MM.1S (cell line): Measurements from ENCODE around the gene TM2D1.

Experiments
- DNase-seq: peaks from one replicate; pipeline ENCODE4 v3.0.0-alpha.2; 2015
- H2AFZ ChIP-seq: fragments of 300-600 bp; sonication (generic); 2 replicates; pipeline ENCODE4 v1.6.0; 2016; ENCODE audit warnings: antibody characterized with exemption, low read length
- H3F3A ChIP-seq: fragments of 300-600 bp; sonication (generic); 2 replicates; pipeline ENCODE4 v1.6.1; 2016; ENCODE audit warnings: mild to moderate bottlenecking, antibody characterized with exemption, low read length, moderate library complexity, mixed read lengths; ENCODE audit not compliant: insufficient read depth
- H3K27ac ChIP-seq: fragments of 300-600 bp; sonication (generic); 2 replicates; pipeline ENCODE4 v1.5.1; 2016; ENCODE audit warnings: mild to moderate bottlenecking, low read length
- H3K27me3 ChIP-seq: fragments of 300-600 bp; sonication (generic); replicated peaks from 2 replicates; pipeline ENCODE4 v1.6.0; 2016; ENCODE audit warnings: low read length; ENCODE audit not compliant: insufficient read depth
- H3K36me3 ChIP-seq: fragments of 300-600 bp; sonication (generic); replicated peaks from 2 replicates; pipeline ENCODE4 v1.6.1; 2016; ENCODE audit warnings: mild to moderate bottlenecking, low read length, mixed read lengths; ENCODE audit not compliant: insufficient read depth
- H3K4me1 ChIP-seq: fragments of 300-600 bp; sonication (generic); 2 replicates; pipeline ENCODE4 v1.6.1; 2016; ENCODE audit warnings: low read length, mixed read lengths
- H3K4me2 ChIP-seq: fragments of 300-600 bp; sonication (generic); 2 replicates; pipeline ENCODE4 v1.6.0; 2016; ENCODE audit warnings: low read depth, low read length
- H3K4me3 ChIP-seq: fragments of 300-600 bp; sonication (generic); 2 replicates; pipeline ENCODE4 v1.5.1; 2016; ENCODE audit warnings: low read length, mixed read lengths
- H3K79me2 ChIP-seq: fragments of 300-600 bp; sonication (generic); 2 replicates; pipeline ENCODE4 v1.6.1; 2016; ENCODE audit warnings: mixed run types, low read length, mixed read lengths
- H3K9ac ChIP-seq: fragments of 300-600 bp; sonication (generic); 2 replicates; pipeline ENCODE4 v1.6.1; 2016; ENCODE audit warnings: low read length, mixed read lengths
- H3K9me2 ChIP-seq: fragments of 300-600 bp; sonication (generic); replicated peaks from 2 replicates; pipeline ENCODE4 v1.6.1; 2016; ENCODE audit warnings: mild to moderate bottlenecking, low read length, mixed read lengths; ENCODE audit not compliant: insufficient read depth
- H3K9me3 ChIP-seq: fragments of 300-600 bp; sonication (generic); replicated peaks from 2 replicates; pipeline ENCODE4 v1.6.1; 2016; ENCODE audit warnings: mild to moderate bottlenecking, low read length, mixed read lengths; ENCODE audit not compliant: insufficient read depth
- H4K20me1 ChIP-seq: fragments of 300-600 bp; sonication (generic); 2 replicates; pipeline ENCODE4 v1.6.1; 2016; ENCODE audit warnings: mild to moderate bottlenecking, low read length, moderate library complexity, mixed read lengths; ENCODE audit not compliant: insufficient read depth
- EZH2 ChIP-seq: fragments of 300-600 bp; sonication (generic); optimal IDR thresholded peaks from 2 replicates; pipeline ENCODE3; 2017; ENCODE audit warnings: low read depth, mild to moderate bottlenecking, antibody characterized with exemption, low read length, mixed read lengths
- EZH2phosphoT487 ChIP-seq: fragments of 300-600 bp; sonication (generic); IDR thresholded peaks from 2 replicates; pipeline ENCODE4 v1.6.1; 2018; ENCODE audit warnings: antibody characterized with exemption, low read length
- TF ChIP-seq, protein P1 (sequence below): fragments of 300-600 bp; sonication (generic); IDR thresholded peaks from 2 replicates; pipeline ENCODE4 v1.5.1; 2016; ENCODE audit warnings: antibody characterized with exemption, low read length, mixed read lengths

TM2D1 gene

DNA sequence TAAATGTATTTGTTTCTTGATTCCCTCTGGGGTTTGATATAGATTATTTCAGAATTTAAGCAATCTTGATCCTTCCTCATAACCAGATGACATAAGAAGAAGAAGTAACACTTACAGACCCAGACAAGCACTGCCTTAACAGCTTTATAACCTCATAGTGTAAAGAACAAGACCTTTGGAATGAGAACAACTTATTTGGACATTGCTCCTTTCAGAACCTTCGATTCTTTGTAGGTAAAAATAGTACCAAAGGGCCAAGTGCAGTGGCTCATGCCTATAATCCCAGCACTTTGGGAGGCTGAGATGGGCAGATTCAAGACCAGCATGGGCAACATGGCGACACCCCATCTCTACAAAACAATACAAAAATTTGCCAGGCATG lies 15.0 kb downstream of the TM2D1 start:
- no peak for DNase-seq
- no peaks in the 10 kb centered on the region for H3K4me1 ChIP-seq

DNA sequence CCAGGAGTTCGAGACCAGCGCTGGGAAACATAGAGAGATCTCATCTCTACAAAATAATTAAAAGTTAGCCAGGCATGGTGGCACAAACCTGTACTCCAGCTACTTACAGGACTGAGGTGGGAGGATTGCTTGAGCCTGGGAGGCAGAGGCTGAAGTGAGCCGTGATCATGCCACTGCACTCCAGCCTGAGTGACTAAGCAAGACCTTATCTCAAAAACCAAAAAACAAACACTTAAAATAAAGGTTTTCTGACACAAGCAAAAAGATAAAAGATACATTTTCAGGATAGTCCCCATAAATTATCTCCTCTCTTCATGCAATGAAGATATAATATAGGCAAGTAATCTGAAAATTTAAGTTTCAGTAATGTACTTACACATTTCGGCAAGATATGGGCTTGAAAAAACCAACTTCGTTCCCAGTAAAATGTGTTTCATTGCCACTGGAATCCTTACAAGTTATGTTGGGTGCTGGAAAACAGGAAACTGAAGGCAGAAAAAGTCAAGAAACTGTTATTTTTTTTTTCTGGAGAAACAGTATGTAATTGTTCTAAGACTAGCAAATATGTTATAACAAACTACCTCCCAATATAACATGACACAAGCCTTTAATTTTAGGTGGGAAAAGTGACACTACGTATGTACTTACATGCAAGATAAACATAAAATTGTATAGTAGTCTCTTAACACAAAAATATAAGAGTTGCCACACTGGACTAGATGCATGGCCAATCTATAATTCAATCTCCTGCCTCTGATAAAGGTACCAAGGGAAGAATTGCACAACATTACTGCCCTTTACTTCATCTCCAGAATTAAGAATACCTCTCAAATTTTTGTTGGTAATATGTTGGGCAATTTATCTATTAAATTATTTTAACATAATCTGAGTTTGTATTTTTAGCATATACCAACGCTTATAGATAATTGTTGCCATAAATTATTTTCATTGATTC lies 15.7 kb downstream of the TM2D1 start:
- Histone ChIP-seq H3K79me2 (0 out of 2 replicates have a peak, but pooled peaks cover 3% of the 10 kb centered on the region), H3K4me3 (no peak overlapping the region), H4K20me1 (no peaks in the 10 kb centered on the region), H3K9me3 (no peaks in the 10 kb centered on the region), H3K9ac (no peak overlapping the region), H3F3A (no peaks in the 10 kb centered on the region), H3K36me3 (no peaks in the 10 kb centered on the region), H2AFZ (no peak overlapping the region), H3K4me1 (no peaks in the 10 kb centered on the region), H3K27me3 (no peaks in the 10 kb centered on the region), H3K27ac (no peak overlapping the region), H3K9me2 (no peaks in the 10 kb centered on the region), H3K4me2 (no peak overlapping the region)
- TF ChIP-seq, protein P1, sequence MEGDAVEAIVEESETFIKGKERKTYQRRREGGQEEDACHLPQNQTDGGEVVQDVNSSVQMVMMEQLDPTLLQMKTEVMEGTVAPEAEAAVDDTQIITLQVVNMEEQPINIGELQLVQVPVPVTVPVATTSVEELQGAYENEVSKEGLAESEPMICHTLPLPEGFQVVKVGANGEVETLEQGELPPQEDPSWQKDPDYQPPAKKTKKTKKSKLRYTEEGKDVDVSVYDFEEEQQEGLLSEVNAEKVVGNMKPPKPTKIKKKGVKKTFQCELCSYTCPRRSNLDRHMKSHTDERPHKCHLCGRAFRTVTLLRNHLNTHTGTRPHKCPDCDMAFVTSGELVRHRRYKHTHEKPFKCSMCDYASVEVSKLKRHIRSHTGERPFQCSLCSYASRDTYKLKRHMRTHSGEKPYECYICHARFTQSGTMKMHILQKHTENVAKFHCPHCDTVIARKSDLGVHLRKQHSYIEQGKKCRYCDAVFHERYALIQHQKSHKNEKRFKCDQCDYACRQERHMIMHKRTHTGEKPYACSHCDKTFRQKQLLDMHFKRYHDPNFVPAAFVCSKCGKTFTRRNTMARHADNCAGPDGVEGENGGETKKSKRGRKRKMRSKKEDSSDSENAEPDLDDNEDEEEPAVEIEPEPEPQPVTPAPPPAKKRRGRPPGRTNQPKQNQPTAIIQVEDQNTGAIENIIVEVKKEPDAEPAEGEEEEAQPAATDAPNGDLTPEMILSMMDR: no peak
- TF ChIP-seq EZH2 (no peak), EZH2phosphoT487 (no peak)
- DNase-seq: no peak

More for the DNA sequence above, 15.0 kb downstream of the TM2D1 start:
- no peaks in the 10 kb centered on the region for H3F3A ChIP-seq
- H3K4me2 ChIP-seq: no peak overlapping the region
- TF ChIP-seq, protein P1: no peak
- no peak for TF ChIP-seq EZH2phosphoT487
- TF ChIP-seq EZH2: no peak
- H3K79me2 ChIP-seq: peaks cover 4% of the 10 kb centered on the region; the same call in 1 of the 2 replicates
- H3K9me2 ChIP-seq: no peaks in the 10 kb centered on the region
- no peaks in the 10 kb centered on the region for H3K9me3 ChIP-seq
- no peaks in the 10 kb centered on the region for H4K20me1 ChIP-seq
- no peaks in the 10 kb centered on the region for H3K27me3 ChIP-seq
- H2AFZ ChIP-seq: no peak overlapping the region
- H3K36me3 ChIP-seq: no peaks in the 10 kb centered on the region
- H3K27ac ChIP-seq: no peak overlapping the region
- H3K4me3 ChIP-seq: no peak overlapping the region
- no peak overlapping the region for H3K9ac ChIP-seq

DNA sequence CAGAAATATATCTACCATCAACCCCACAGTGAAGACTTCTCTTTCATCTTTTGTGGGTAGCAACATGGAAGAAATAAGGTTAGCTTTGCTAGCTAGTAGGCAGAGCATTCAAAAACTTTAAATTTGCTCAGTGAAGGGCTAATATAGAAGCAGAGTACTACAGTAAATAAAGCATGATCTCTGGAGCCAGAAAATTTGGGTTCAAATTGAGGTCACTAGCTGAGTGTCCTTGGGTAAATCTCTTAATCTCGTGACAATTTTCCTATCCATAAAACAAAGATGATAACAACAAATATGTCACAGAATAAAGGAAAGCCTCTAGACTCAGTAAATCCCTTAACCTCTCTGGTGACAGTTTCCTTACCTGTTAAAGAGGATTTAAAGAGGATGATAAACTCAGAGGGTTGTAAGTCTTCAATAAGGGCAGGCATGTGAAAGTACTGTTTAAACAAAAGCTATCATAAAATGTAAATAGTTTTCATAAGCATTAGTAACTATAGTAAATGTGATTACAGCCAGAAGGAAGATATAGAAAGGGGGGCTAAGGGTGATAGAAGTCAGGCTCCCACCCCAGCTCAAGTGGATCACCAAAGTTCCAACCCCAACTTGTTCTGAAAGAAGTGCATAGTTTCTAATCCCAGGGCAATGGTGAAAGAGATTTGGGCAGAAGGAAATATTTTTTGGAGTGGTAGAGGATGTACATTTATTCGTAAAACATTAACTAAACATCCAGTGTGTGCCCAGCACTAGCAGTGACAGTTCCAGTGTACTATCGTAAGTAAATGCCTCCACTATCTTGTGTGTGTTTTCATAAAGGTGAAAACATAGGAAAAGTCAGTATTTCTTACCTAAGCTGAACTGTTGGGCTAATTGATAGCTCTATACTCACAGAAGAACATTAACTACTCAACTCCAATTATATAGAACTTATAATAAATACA lies 24.8 kb downstream of the TM2D1 start:
- TF ChIP-seq EZH2phosphoT487: no peak
- TF ChIP-seq, protein P1: no peak
- no peak for TF ChIP-seq EZH2
- no peaks in the 10 kb centered on the region for H4K20me1 ChIP-seq
- no peak overlapping the region for H3K9ac ChIP-seq
- H3K4me1 ChIP-seq: no peaks in the 10 kb centered on the region
- no peaks in the 10 kb centered on the region for H3K36me3 ChIP-seq
- no peaks in the 10 kb centered on the region for H3K79me2 ChIP-seq
- H3K4me3 ChIP-seq: no peak overlapping the region
- no peaks in the 10 kb centered on the region for H3F3A ChIP-seq
- no peak for DNase-seq
- H2AFZ ChIP-seq: no peak overlapping the region
- no peak overlapping the region for H3K27ac ChIP-seq
- H3K9me2 ChIP-seq: no peaks in the 10 kb centered on the region
- no peaks in the 10 kb centered on the region for H3K9me3 ChIP-seq
- H3K27me3 ChIP-seq: no peaks in the 10 kb centered on the region
- no peak overlapping the region for H3K4me2 ChIP-seq
